Colonic mucosa (tissue), 4 donors: ENCODE results near the gene LAG3. TPM values are rescaled to one million over a fixed set of nuclear protein-coding genes. Genes with fewer than 3 reads are reported as not detected.

ENCODE experiments used
- DNase-seq: peaks from one replicate; pipeline ENCODE4 v3.0.0-alpha.2; 2020
- H3K27ac ChIP-seq: fragments of 200-600 bp; one replicate; pipeline ENCODE4 v1.8.0; 2021
- H3K27me3 ChIP-seq: fragments of 200-600 bp; one replicate; pipeline ENCODE4 v1.8.0; 2021
- H3K36me3 ChIP-seq: fragments of 200-600 bp; one replicate; pipeline ENCODE4 v1.8.0; 2021
- H3K4me1 ChIP-seq: fragments of 200-600 bp; one replicate; pipeline ENCODE4 v1.8.0; 2021; ENCODE audit warnings: mild to moderate bottlenecking
- H3K4me3 ChIP-seq: fragments of 200-600 bp; one replicate; pipeline ENCODE4 v1.8.0; 2021
- H3K9ac ChIP-seq, 2 donors: one replicate each; pipeline ENCODE4 v1.7.0; 2013; ENCODE audit warnings: control low read depth in 2 of 2, low read depth in 2 of 2, low read length in 2 of 2
- H3K9me3 ChIP-seq: fragments of 200-600 bp; one replicate; pipeline ENCODE4 v1.8.0; 2021
- CTCF ChIP-seq: fragments of 200-600 bp; IDR thresholded peaks from one replicate; pipeline ENCODE4 v1.8.0; 2022; ENCODE audit warnings: antibody characterized with exemption, mild to moderate bottlenecking
- intact Hi-C: fragments of 100-400 bp; cut with DNase I; formaldehyde crosslinking; loops from one replicate; pipeline ENCODE4 v1.14.1; 2022
- total RNA-seq, 2 donors: library from RNA; stranded (reverse); fragmentation: NEBNext Ultra II Directional in 1 of 2; extraction: Animal tissue kit (Norgen Biotek cat#: 25700) in 1 of 2; gene quantifications; one replicate each; pipeline ENCODE4 v1.2.1, GENCODE V29; 2021
- donor health status: healthy.
- donor health status: DM: no; HTN: no; CAD: no.
- donor health status: DM: no; HTN: no; CAD: no.

The LAG3 gene
- total RNA-seq, 2 donors from 2014 or later, result 1.0 to 1.2 TPM

DNA sequence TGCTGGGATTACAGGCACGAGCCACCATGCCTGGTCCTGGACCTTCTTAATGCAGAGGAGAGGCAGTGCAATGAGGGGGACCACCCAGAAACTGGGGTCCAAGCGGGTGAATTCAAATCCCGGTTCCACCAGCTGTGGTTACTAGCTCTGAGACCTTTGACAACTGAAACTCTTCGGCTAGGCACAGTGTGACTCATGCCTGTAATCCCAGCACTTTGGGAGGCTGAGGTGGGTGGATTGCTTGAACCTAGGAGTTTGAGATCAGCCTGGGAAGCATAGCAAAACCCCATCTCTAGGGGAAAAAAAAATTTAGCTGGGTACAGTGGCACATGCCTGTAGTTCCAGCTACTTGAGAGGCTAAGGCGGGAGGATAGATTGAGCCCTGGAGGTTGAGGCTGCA, 12.0 kb downstream of the LAG3 start:
- Histone ChIP-seq H3K4me3 (no peak overlapping the region), H3K9ac (no peak overlapping the region), H3K4me1 (no peaks in the 10 kb centered on the region), H3K9me3 (no peaks in the 10 kb centered on the region), H3K27me3 (no peaks in the 10 kb centered on the region), H3K36me3 (no peaks in the 10 kb centered on the region), H3K27ac (no peak overlapping the region)
- no peak for DNase-seq
- no peak for TF ChIP-seq CTCF
- intact Hi-C loops, result no loop called here

DNA sequence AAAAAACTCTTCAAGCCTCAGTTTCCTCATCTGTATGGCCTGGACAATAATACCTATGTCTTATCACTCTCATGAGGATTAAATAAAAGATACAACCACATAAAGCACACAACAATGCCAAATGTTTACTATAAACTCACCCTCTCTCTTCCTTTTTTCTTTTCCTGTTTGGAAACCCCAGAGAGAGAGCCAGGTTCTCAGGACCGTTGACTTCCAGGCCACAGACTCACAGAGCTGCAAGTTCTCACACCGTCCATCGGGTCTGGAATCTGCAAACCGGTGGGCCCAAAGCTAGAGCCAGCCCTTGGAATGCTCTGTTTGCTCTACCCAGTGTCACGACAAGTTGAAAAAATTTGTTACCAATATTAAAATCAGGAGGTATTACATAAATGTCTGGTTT, 12.4 kb downstream of the LAG3 start:
- DNase-seq, result no peak
- intact Hi-C loops, result no loop called here
- no peaks in the 10 kb centered on the region for H3K36me3 ChIP-seq
- no peaks in the 10 kb centered on the region for H3K4me1 ChIP-seq
- no peak overlapping the region for H3K4me3 ChIP-seq
- no peak for TF ChIP-seq CTCF
- H3K27me3 ChIP-seq, result no peaks in the 10 kb centered on the region
- no peak overlapping the region for H3K27ac ChIP-seq
- H3K9ac ChIP-seq, result no peak overlapping the region
- H3K9me3 ChIP-seq, result no peaks in the 10 kb centered on the region

GRCh38 chr12:6786416-6787094, 14.2 kb downstream of the LAG3 start:
- Histone ChIP-seq H3K9ac (no peak overlapping the region), H3K27ac (no peak overlapping the region), H3K27me3 (no peaks in the 10 kb centered on the region), H3K4me1 (no peaks in the 10 kb centered on the region), H3K36me3 (no peaks in the 10 kb centered on the region), H3K4me3 (no peak overlapping the region), H3K9me3 (no peaks in the 10 kb centered on the region)
- intact Hi-C loops, result no loop called here
- TF ChIP-seq CTCF, result no peak
- no peak for DNase-seq

DNA sequence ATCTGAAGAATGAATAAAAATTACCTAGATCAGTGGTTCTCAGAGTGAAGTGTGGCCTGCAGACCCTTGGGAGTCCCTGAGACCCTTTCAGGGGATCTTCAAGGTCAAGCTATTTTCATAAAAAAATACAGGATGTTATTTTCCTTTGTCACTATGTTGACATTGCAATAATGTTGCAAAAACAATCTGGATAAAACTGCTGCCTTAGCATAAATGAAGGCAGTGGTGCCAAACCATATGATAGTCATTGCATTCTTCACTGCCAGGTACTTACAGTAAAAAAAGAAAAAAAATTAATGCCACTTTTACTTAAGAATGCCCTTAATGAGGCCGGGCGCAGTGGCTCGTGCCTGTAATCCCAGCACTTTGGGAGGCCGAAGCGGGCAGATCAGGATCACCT, 15.0 kb downstream of the LAG3 start:
- no peak for TF ChIP-seq CTCF
- Histone ChIP-seq H3K4me1 (no peaks in the 10 kb centered on the region), H3K27ac (no peak overlapping the region), H3K36me3 (no peaks in the 10 kb centered on the region), H3K27me3 (no peaks in the 10 kb centered on the region), H3K9me3 (no peaks in the 10 kb centered on the region), H3K9ac (no peak overlapping the region), H3K4me3 (no peak overlapping the region)
- intact Hi-C loops, result no loop called here
- no peak for DNase-seq

- intact Hi-C loops, result no loop called here
- Histone ChIP-seq H3K9me3 (no peaks in the 10 kb centered on the region), H3K27me3 (no peaks in the 10 kb centered on the region), H3K27ac (peak within 1 kb of the TSS; percentile 50), H3K9ac (peak within 1 kb of the TSS; percentile 7 to 35), H3K4me3 (peak within 1 kb of the TSS; percentile 30), H3K4me1 (no peaks in the 10 kb centered on the region), H3K36me3 (no peaks in the 10 kb centered on the region)
- no peak for TF ChIP-seq CTCF
- peak; percentile 56 for DNase-seq
Observed at GRCh38 chr12:6788972-6789924, 16.9 kb downstream of the LAG3 start, which contains the start of gene CD4. Gene CD4 (plus strand): TSS chr12:6789528. CDS start chr12:6800139, 10,611 bp downstream.
